Dermis blood vessel endothelial cell (primary cell): ENCODE measurements around the gene CINP. TPM values are rescaled to one million over a fixed set of nuclear protein-coding genes. Genes with fewer than 3 reads are reported as not detected.

Experiments
- DNase-seq: peaks from one replicate; pipeline ENCODE4 v3.0.0; 2010
- total RNA-seq: library from RNA; depleted of rRNA; stranded (reverse); fragments of >200 nt; gene quantifications from 2 replicates; pipeline ENCODE4 v1.2.3, GENCODE V29; 2014

CINP gene
- 57.9 and 61.9 TPM in 2 replicates for total RNA-seq

- peak; percentile 97 for DNase-seq
Measured at GRCh38 chr14:102362545-102363181, at the start of gene CINP, which contains the start of gene TECPR2. TSS of gene CINP (minus strand) at chr14:102362890. CDS start at chr14:102362851, 39 bp downstream. TSS of gene TECPR2 (plus strand) at chr14:102362941. CDS start at chr14:102376722, 13,781 bp downstream.

- no peak for DNase-seq
Measured at GRCh38 chr14:102408724-102409123, 46.0 kb upstream of the CINP start.

- no peak for DNase-seq
Measured at GRCh38 chr14:102407258-102407657, 44.6 kb upstream of the CINP start.

- no peak for DNase-seq
Measured at GRCh38 chr14:102403028-102403427, 40.3 kb upstream of the CINP start.

GRCh38 chr14:102396521-102396920 lies 33.8 kb upstream of the CINP start:
- DNase-seq, result no peak

GRCh38 chr14:102394717-102395375 lies 32.2 kb upstream of the CINP start:
- no peak for DNase-seq

GRCh38 chr14:102392506-102392905 lies 29.8 kb upstream of the CINP start:
- DNase-seq, result no peak

- DNase-seq, result peak; percentile 81
Measured at GRCh38 chr14:102390064-102390855, 27.6 kb upstream of the CINP start.

GRCh38 chr14:102389246-102389645 lies 26.6 kb upstream of the CINP start:
- DNase-seq, result no peak

- no peak for DNase-seq
Measured at GRCh38 chr14:102387086-102387485, 24.4 kb upstream of the CINP start.

GRCh38 chr14:102378830-102379229 lies 16.1 kb upstream of the CINP start:
- DNase-seq, result no peak

- no peak for DNase-seq
Measured at GRCh38 chr14:102377696-102378095, 15.0 kb upstream of the CINP start.

GRCh38 chr14:102375119-102375518 lies 12.4 kb upstream of the CINP start:
- DNase-seq, result no peak

GRCh38 chr14:102374264-102374663 lies 11.6 kb upstream of the CINP start:
- DNase-seq, result no peak

- no peak for DNase-seq
Measured at GRCh38 chr14:102373110-102373509, 10.4 kb upstream of the CINP start.

GRCh38 chr14:102371361-102371760 lies 8.7 kb upstream of the CINP start:
- no peak for DNase-seq

- no peak for DNase-seq
Measured at GRCh38 chr14:102370305-102370809, 7.7 kb upstream of the CINP start.

- DNase-seq, result peak; percentile 46
Measured at GRCh38 chr14:102363182-102363943, 673 bp upstream of the CINP start.

- peak; percentile 43 for DNase-seq
Measured at GRCh38 chr14:102362084-102362483, 606 bp downstream of the CINP start.

- DNase-seq, result no peak
Measured at GRCh38 chr14:102360388-102360787, 2.3 kb downstream of the CINP start.

- no peak for DNase-seq
Measured at GRCh38 chr14:102359341-102359740, 3.3 kb downstream of the CINP start.

- DNase-seq, result no peak
Measured at GRCh38 chr14:102356280-102356679, 6.4 kb downstream of the CINP start.
